Panc1 (cell line): ENCODE data around the gene POLA1. TPM values are rescaled to one million over a fixed set of nuclear protein-coding genes. Genes with fewer than 3 reads are reported as not detected.
"Not testable (repeated sequence)": the region's sequence is repeated elsewhere in the genome, so short reads cannot be mapped to it uniquely, and the experiment has no call there.

ENCODE experiments used
- ATAC-seq: fragments of 200-7000 bp; cut with Tn5 transposase; 2 replicates; pipeline ENCODE4 v1.9.1; 2020; ENCODE audit warnings: mild to moderate bottlenecking, moderate library complexity
- BruUV-seq: library from RNA; stranded (reverse); fragments of 400-500 nt; replicated peaks from 2 replicates; lab custom pipeline; 2021; lab: Mats Ljungman, UMichigan
- CTCF ChIA-PET: fragments of 300-600 bp; sonication (Branson Sonifier 250); formaldehyde crosslinking; loops from one replicate; lab custom pipeline; 2022; ENCODE audit warnings: antibody characterized with exemption; lab: Charles Lee
- POLR2A ChIA-PET: fragments of 300-600 bp; sonication (Branson Sonifier 250); formaldehyde crosslinking; loops from one replicate; lab custom pipeline; 2022; ENCODE audit warnings: antibody characterized with exemption; lab: Charles Lee
- DNase-seq: peaks from one replicate; pipeline ENCODE4 v3.0.0-alpha.2; 2010; ENCODE audit warnings: low read depth, low spot score
- H3K27ac ChIP-seq: 2 replicates; pipeline ENCODE4 v1.5.1; 2011; ENCODE audit warnings: mild to moderate bottlenecking, low read length, inconsistent platforms
- H3K27me3 ChIP-seq: fragments of 200-500 bp; sonication (Bioruptor generic); 2 replicates; pipeline ENCODE4 v1.6.0; 2014; ENCODE audit warnings: low read length, inconsistent platforms; ENCODE audit not compliant: control insufficient read depth, insufficient read depth
- H3K36me3 ChIP-seq: fragments of 200-500 bp; sonication (Bioruptor generic); 2 replicates; pipeline ENCODE4 v1.5.1; 2014; ENCODE audit warnings: inconsistent platforms, mild to moderate bottlenecking, low read length, moderate library complexity; ENCODE audit not compliant: control insufficient read depth, insufficient read depth
- H3K4me1 ChIP-seq: 2 replicates; pipeline ENCODE4 v1.5.1; 2011; ENCODE audit warnings: inconsistent platforms, mild to moderate bottlenecking, low read length, moderate library complexity; ENCODE audit not compliant: control insufficient read depth, insufficient read depth
- H3K4me3 ChIP-seq, 2 experiments: 2 replicates each; pipeline ENCODE4 v1.5.1; 2011 to 2012; ENCODE audit warnings: low read depth in 2 of 2, low read length in 2 of 2, mild to moderate bottlenecking in 2 of 2, inconsistent platforms in 1 of 2, moderate library complexity in 1 of 2
- H3K9me3 ChIP-seq: fragments of 200-500 bp; sonication (Bioruptor generic); 2 replicates; pipeline ENCODE4 v1.5.1; 2014; ENCODE audit warnings: low read depth, mild to moderate bottlenecking, inconsistent platforms, low read length, moderate library complexity; ENCODE audit not compliant: control insufficient read depth, insufficient read depth
- CTCF ChIP-seq: fragments of 450-650 bp; IDR thresholded peaks from 2 replicates; pipeline ENCODE4 v1.5.1; 2017; ENCODE audit warnings: mild to moderate bottlenecking
- POLR2AphosphoS5 ChIP-seq: IDR thresholded peaks from 2 replicates; pipeline ENCODE4 v1.6.1; 2012; ENCODE audit warnings: mild to moderate bottlenecking, low read depth, low read length, moderate library complexity
- REST ChIP-seq, 2 experiments: IDR thresholded peaks; 2 replicates each; pipeline ENCODE4 v1.6.1; 2011 to 2012; ENCODE audit warnings: low read depth in 2 of 2, control low read depth in 1 of 2, low read length in 1 of 2, mild to moderate bottlenecking in 1 of 2, moderate library complexity in 1 of 2; ENCODE audit not compliant: insufficient read depth in 1 of 2
- SIN3A ChIP-seq: IDR thresholded peaks from 2 replicates; pipeline ENCODE4 v1.6.1; 2012; ENCODE audit warnings: low read depth, mild to moderate bottlenecking, low read length, moderate library complexity, borderline replicate concordance; ENCODE audit not compliant: insufficient read depth
- TCF7L2 ChIP-seq: IDR thresholded peaks from 2 replicates; pipeline ENCODE4 v1.6.1; 2011; ENCODE audit warnings: mild to moderate bottlenecking, low read depth, low read length, inconsistent platforms
- in situ Hi-C: cut with HindIII; loops from 2 replicates; pipeline ENCODE4 v1.10.0; 2016; ENCODE audit warnings: low sequenced_read_pairs, low pct_unique_long_range_greater_than_20kb
- intact Hi-C: fragments of 100-400 bp; cut with micrococcal nuclease; formaldehyde crosslinking; loops from one replicate; pipeline ENCODE4 v1.10.0; 2022; ENCODE audit not compliant: unreplicated experiment
- total RNA-seq: library from RNA; stranded (reverse); gene quantifications from one replicate; pipeline ENCODE4 v1.2.1, GENCODE V29; 2021; ENCODE audit not compliant: unreplicated experiment

The POLA1 gene
- total RNA-seq, 1 experiment from 2014 or later, result 10.5 TPM

- TF ChIP-seq REST (IDR thresholded peaks at IDR 0.05; ENCODE audit: insufficient read depth in 1 of 2, low read depth in 2 of 2, low read length in 1 of 2), result no peak
These were observed 45.2 kb upstream of the POLA1 start for GRCh38 chrX:24648495-24648894.

GRCh38 chrX:24651783-24652182, 41.9 kb upstream of the POLA1 start:
- CTCF ChIA-PET, result no interaction called here
- POLR2A ChIA-PET, result no interaction called here
- Histone ChIP-seq H3K27ac (no peak overlapping the region), H3K27me3 (no peaks in the 10 kb centered on the region), H3K9me3 (no peaks in the 10 kb centered on the region), H3K36me3 (no peaks in the 10 kb centered on the region), H3K4me1 (no peaks in the 10 kb centered on the region), H3K4me3 (no peak overlapping the region)
- no peak for TF ChIP-seq SIN3A
- TF ChIP-seq CTCF, result no peak
- TF ChIP-seq TCF7L2, result no peak
- TF ChIP-seq POLR2AphosphoS5, result no peak
- TF ChIP-seq REST (IDR thresholded peaks at IDR 0.05; ENCODE audit: insufficient read depth in 1 of 2, low read depth in 2 of 2, low read length in 1 of 2), result no peak
- intact Hi-C loops, result no loop called here
- ATAC-seq (no peak), DNase-seq (no peak)
- in situ Hi-C loops, result no loop called here
- BruUV-seq, result no TSS peak

More at GRCh38 chrX:24648495-24648894, 45.2 kb upstream of the POLA1 start:
- ChIA-PET POLR2A (no interaction called here), CTCF (no interaction called here)
- in situ Hi-C loops, result no loop called here
- Histone ChIP-seq H3K4me1 (no peaks in the 10 kb centered on the region), H3K36me3 (no peaks in the 10 kb centered on the region), H3K27me3 (no peaks in the 10 kb centered on the region), H3K4me3 (no peak overlapping the region), H3K27ac (no peak overlapping the region), H3K9me3 (no peaks in the 10 kb centered on the region)
- no peak for ATAC-seq
- intact Hi-C loops, result no loop called here
- no peak for DNase-seq
- BruUV-seq, result no TSS peak

DNA sequence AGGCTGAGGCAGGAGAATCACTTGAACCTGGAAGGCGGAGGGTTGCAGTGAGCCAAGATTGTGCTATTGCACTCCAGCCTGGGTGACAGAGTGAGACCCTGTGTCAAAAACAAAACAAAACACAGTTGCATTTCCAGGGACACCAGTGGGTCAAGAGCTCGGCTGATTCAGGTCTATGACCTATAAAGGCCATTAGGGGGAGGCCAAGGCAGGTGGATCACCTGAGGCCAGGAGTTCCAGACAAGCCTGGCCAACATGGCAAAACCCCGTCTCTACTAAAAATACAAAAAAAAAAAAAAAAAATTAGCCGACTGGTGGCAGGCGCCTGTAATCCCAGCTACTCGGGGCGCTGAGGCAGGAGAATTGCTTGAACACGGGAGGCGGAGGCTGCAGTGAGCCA, 38.0 kb upstream of the POLA1 start:
- H3K4me3 ChIP-seq, POLR2A ChIA-PET, BruUV-seq, H3K9me3 ChIP-seq, H3K27me3 ChIP-seq, H3K36me3 ChIP-seq, H3K27ac ChIP-seq, CTCF ChIA-PET, intact Hi-C loops, H3K4me1 ChIP-seq, ATAC-seq, DNase-seq, in situ Hi-C loops: not testable (repeated sequence)
